Stimulated activated CD8-positive, alpha-beta memory T cell treated with anti-CD3 and anti-CD28 coated beads, Interleukin-15, amount 100 ng/mL, for 24 hours (primary cell): ENCODE results near the gene GARNL3.

Experiments used
- DNase-seq: peaks from one replicate; pipeline ENCODE4 v3.0.0-alpha.2; 2020; ENCODE audit warnings: low read depth

Gene GARNL3

GRCh38 chr9:127309715-127310114 lies 45.1 kb downstream of the GARNL3 start:
- DNase-seq: no peak

GRCh38 chr9:127311239-127311741 lies 46.7 kb downstream of the GARNL3 start:
- no peak for DNase-seq

GRCh38 chr9:127313042-127313560 lies 48.5 kb downstream of the GARNL3 start:
- no peak for DNase-seq

- no peak for DNase-seq
These were observed 50.3 kb downstream of the GARNL3 start for GRCh38 chr9:127314911-127315310.

GRCh38 chr9:127316586-127317323 lies 52.2 kb downstream of the GARNL3 start:
- no peak for DNase-seq

- DNase-seq: no peak
These were observed 54.1 kb downstream of the GARNL3 start for GRCh38 chr9:127318651-127319167.

GRCh38 chr9:127319366-127320114 lies 55.0 kb downstream of the GARNL3 start:
- no peak for DNase-seq

GRCh38 chr9:127320115-127320378 lies 55.5 kb downstream of the GARNL3 start:
- no peak for DNase-seq

GRCh38 chr9:127323393-127323792 lies 58.8 kb downstream of the GARNL3 start:
- DNase-seq: no peak

- no peak for DNase-seq
These were observed 65.9 kb downstream of the GARNL3 start for GRCh38 chr9:127330501-127330900.

- no peak for DNase-seq
These were observed 68.9 kb downstream of the GARNL3 start for GRCh38 chr9:127333221-127334064.

- no peak for DNase-seq
These were observed 70.2 kb downstream of the GARNL3 start for GRCh38 chr9:127334725-127335124.

- DNase-seq: no peak
These were observed 71.5 kb downstream of the GARNL3 start for GRCh38 chr9:127336086-127336485.

GRCh38 chr9:127336506-127337352 lies 72.2 kb downstream of the GARNL3 start:
- no peak for DNase-seq

GRCh38 chr9:127340721-127341120 lies 76.1 kb downstream of the GARNL3 start:
- DNase-seq: no peak

- no peak for DNase-seq
These were observed 76.6 kb downstream of the GARNL3 start for GRCh38 chr9:127341152-127341551.

- DNase-seq: no peak
These were observed 79.9 kb downstream of the GARNL3 start for GRCh38 chr9:127344368-127345000.

GRCh38 chr9:127345566-127345965 lies 81.0 kb downstream of the GARNL3 start:
- no peak for DNase-seq

GRCh38 chr9:127346584-127346983 lies 82.0 kb downstream of the GARNL3 start:
- DNase-seq: no peak

- DNase-seq: no peak
These were observed 83.5 kb downstream of the GARNL3 start for GRCh38 chr9:127347831-127348776.
